ENCODE data around the gene MTA2. TPM values are rescaled to one million over a fixed set of nuclear protein-coding genes. Genes with fewer than 3 reads are reported as not detected.
A peak's percentile ranks its signal among the peaks of the same experiment; 100 is the strongest.

The MTA2 gene
- total RNA-seq, 2 experiments from 2014 or later, result 130 to 174 TPM

- Histone ChIP-seq H3K9me2 (ENCODE audit: insufficient read depth, low read length) (no peaks in the 10 kb centered on the region), H3K4me3 (ENCODE audit: low read depth, low read length, poor library complexity, severe bottlenecking) (no peak overlapping the region), H2AFZ (ENCODE audit: low read length) (no peak overlapping the region), H3K79me2 (ENCODE audit: insufficient read depth, low read depth, low read length) (no peaks in the 10 kb centered on the region), H3K36me3 (ENCODE audit: insufficient read depth, low read length) (peaks cover 79% of the 10 kb centered on the region), H3K27ac (ENCODE audit: low read depth, low read length, poor library complexity, severe bottlenecking) (peak overlapping the region; percentile 48), H4K20me1 (ENCODE audit: insufficient read depth, low read length) (no peaks in the 10 kb centered on the region), H3K4me1 (ENCODE audit: insufficient read depth, low read length, poor library complexity, severe bottlenecking) (peaks cover 42% of the 10 kb centered on the region), H3K9me3 (ENCODE audit: low read length) (no peaks in the 10 kb centered on the region), H3K4me2 (ENCODE audit: low read length) (peak overlapping the region; percentile 38; the same call in 1 of the 2 replicates)
- DNase-seq (ENCODE audit: low spot score), result peak; percentile 62
- no peak for TF ChIP-seq EZH2phosphoT487 (IDR thresholded peaks at IDR 0.05; ENCODE audit: borderline replicate concordance, low read depth, low read length)
- TF ChIP-seq, protein P1, sequence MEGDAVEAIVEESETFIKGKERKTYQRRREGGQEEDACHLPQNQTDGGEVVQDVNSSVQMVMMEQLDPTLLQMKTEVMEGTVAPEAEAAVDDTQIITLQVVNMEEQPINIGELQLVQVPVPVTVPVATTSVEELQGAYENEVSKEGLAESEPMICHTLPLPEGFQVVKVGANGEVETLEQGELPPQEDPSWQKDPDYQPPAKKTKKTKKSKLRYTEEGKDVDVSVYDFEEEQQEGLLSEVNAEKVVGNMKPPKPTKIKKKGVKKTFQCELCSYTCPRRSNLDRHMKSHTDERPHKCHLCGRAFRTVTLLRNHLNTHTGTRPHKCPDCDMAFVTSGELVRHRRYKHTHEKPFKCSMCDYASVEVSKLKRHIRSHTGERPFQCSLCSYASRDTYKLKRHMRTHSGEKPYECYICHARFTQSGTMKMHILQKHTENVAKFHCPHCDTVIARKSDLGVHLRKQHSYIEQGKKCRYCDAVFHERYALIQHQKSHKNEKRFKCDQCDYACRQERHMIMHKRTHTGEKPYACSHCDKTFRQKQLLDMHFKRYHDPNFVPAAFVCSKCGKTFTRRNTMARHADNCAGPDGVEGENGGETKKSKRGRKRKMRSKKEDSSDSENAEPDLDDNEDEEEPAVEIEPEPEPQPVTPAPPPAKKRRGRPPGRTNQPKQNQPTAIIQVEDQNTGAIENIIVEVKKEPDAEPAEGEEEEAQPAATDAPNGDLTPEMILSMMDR (conservative IDR thresholded peaks at IDR 0.05; ENCODE audit: low read length), result no peak
- intact Hi-C loops (cut with micrococcal nuclease; ENCODE audit: unreplicated experiment), result no loop called here
- CTCF ChIA-PET (ENCODE audit: unreplicated experiment), result interaction anchor here (0.9 to 1.8 kb wide), 2 partner anchors 14 to 45 kb away, joined by 3 to 9 read pairs; partner anchors contain the start of gene MTA2
- no TSS peak for BruUV-seq (replicated peaks)
- POLR2A ChIA-PET, result interaction anchor here (1.0 to 1.4 kb wide), 4 partner anchors 13 to 124 kb away, joined by 3 to 6 read pairs (median 4); partner anchors contain the start of genes EEF1G and TUT1
These were observed 45.4 kb downstream of the MTA2 start for GRCh38 chr11:62556108-62556874.

DNA sequence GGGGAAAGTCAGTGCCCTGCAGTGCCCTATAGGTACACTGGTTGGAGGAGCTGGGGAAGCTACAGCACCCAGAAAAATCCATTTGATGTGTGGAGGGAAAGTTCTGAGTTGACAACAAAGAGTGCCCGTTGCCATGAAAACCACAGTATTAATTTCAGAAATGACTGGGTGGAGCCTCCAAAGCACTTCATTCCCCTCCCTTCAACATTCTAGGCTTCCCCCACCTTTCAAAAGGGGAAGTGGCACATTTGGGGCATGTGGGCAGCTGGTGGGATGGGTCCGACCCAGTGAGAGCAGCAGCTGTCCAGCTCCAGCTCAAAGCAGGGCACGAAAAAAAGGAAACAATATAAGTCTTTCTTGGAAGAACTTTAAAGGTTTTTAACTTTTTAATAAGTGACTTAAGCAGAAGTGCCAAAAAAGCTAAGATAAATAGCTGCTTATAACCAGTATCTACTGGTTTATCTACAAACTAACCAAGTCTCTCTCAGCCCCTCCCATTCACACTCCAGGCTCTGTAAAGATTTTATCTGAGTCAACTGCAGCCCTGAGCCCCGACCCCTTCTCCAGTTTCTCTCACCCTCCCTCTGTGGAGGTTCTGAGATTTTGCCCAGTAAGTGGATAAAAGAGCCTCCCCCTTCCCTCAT, 46.1 kb downstream of the MTA2 start:
- H3K4me3 ChIP-seq (ENCODE audit: low read depth, low read length, poor library complexity, severe bottlenecking), result no peak overlapping the region
- DNase-seq (ENCODE audit: low spot score), result peak; percentile 52

More for the DNA sequence above, 46.1 kb downstream of the MTA2 start:
- Histone ChIP-seq H2AFZ (ENCODE audit: low read length) (no peak overlapping the region), H3K27ac (ENCODE audit: low read depth, low read length, poor library complexity, severe bottlenecking) (peak overlapping the region; percentile 48), H3K9me3 (ENCODE audit: low read length) (no peaks in the 10 kb centered on the region), H3K4me1 (ENCODE audit: insufficient read depth, low read length, poor library complexity, severe bottlenecking) (peaks cover 42% of the 10 kb centered on the region), H3K36me3 (ENCODE audit: insufficient read depth, low read length) (peaks cover 72% of the 10 kb centered on the region), H3K9me2 (ENCODE audit: insufficient read depth, low read length) (no peaks in the 10 kb centered on the region), H4K20me1 (ENCODE audit: insufficient read depth, low read length) (no peaks in the 10 kb centered on the region), H3K79me2 (ENCODE audit: insufficient read depth, low read depth, low read length) (no peaks in the 10 kb centered on the region), H3K4me2 (ENCODE audit: low read length) (peak overlapping the region; percentile 38; the same call in 1 of the 2 replicates)
- TF ChIP-seq EZH2phosphoT487 (IDR thresholded peaks at IDR 0.05; ENCODE audit: borderline replicate concordance, low read depth, low read length), result no peak
- TF ChIP-seq, protein P1 (conservative IDR thresholded peaks at IDR 0.05; ENCODE audit: low read length), result no peak
- intact Hi-C loops (cut with micrococcal nuclease; ENCODE audit: unreplicated experiment), result no loop called here
- POLR2A ChIA-PET, result interaction anchor here (1.0 to 1.2 kb wide), 3 partner anchors 13 to 36 kb away, joined by 3 to 5 read pairs (median 4); partner anchors contain the start of genes EEF1G and TUT1
- BruUV-seq (replicated peaks), result no TSS peak
- CTCF ChIA-PET (ENCODE audit: unreplicated experiment), result interaction anchor here (0.9 kb wide), 1 partner anchor 46 kb away, joined by 3 read pairs; the partner anchor contains the start of gene MTA2

Measured in OCI-LY7 (cell line).